PFSK-1 (cell line): Measurements from ENCODE around the gene ASGR1.

Experiments
- REST ChIP-seq, 2 experiments: IDR thresholded peaks; 2 replicates each; pipeline versions ENCODE4 v1.6.1 to v1.8.0; 2011 to 2012; ENCODE audit warnings: low read depth in 2 of 2, low read length in 2 of 2, control low read depth in 1 of 2, inconsistent platforms in 1 of 2, mild to moderate bottlenecking in 1 of 2, moderate library complexity in 1 of 2; ENCODE audit not compliant: insufficient read depth in 1 of 2
- SIN3A ChIP-seq: IDR thresholded peaks from 2 replicates; pipeline ENCODE4 v1.6.1; 2012; ENCODE audit warnings: mild to moderate bottlenecking, low read length, moderate library complexity, borderline replicate concordance; ENCODE audit not compliant: insufficient read depth
- TAF1 ChIP-seq: IDR thresholded peaks from 2 replicates; pipeline ENCODE4 v1.6.1; 2012; ENCODE audit warnings: low read length, control low read depth, borderline replicate concordance; ENCODE audit not compliant: insufficient read depth

GRCh38 chr17:7191069-7191468 is 11.9 kb upstream of the ASGR1 start:
- no peak for TF ChIP-seq TAF1
- no peak for TF ChIP-seq REST (IDR thresholded peaks at IDR 0.05; ENCODE audit: insufficient read depth in 1 of 2, low read depth in 2 of 2, low read length in 2 of 2)
- no peak for TF ChIP-seq SIN3A
